Mucosa of descending colon (tissue), 3 donors: Measurements from ENCODE around the gene MELK. TPM values are rescaled to one million over a fixed set of nuclear protein-coding genes. Genes with fewer than 3 reads are reported as not detected.

Source experiments
- ATAC-seq: fragments of 200-7000 bp; cut with Tn5 transposase; one replicate; pipeline ENCODE4 v1.9.1; 2020; ENCODE audit warnings: mild to moderate bottlenecking, moderate library complexity
- DNase-seq, 3 donors: peaks; one replicate each; pipeline ENCODE4 v3.0.0-alpha.2; 2020
- H3K36me3 ChIP-seq: fragments of 200-600 bp; one replicate; pipeline ENCODE4 v1.8.0; 2021; ENCODE audit warnings: low read depth, mild to moderate bottlenecking
- H3K4me1 ChIP-seq: fragments of 200-600 bp; one replicate; pipeline ENCODE4 v1.8.0; 2021; ENCODE audit warnings: low read depth, mild to moderate bottlenecking
- H3K4me3 ChIP-seq: fragments of 200-600 bp; one replicate; pipeline ENCODE4 v1.8.0; 2021; ENCODE audit warnings: mild to moderate bottlenecking
- H3K9me3 ChIP-seq: fragments of 200-600 bp; one replicate; pipeline ENCODE4 v1.8.0; 2021; ENCODE audit warnings: mild to moderate bottlenecking
- intact Hi-C, 2 donors: fragments of 100-400 bp; cut with DNase I in 1 of 2; cut with micrococcal nuclease in 1 of 2; formaldehyde crosslinking; loops; one replicate each; pipeline versions ENCODE4 v1.11.0 to v1.11.1; 2022; cut with DNase I, micrococcal nuclease
- total RNA-seq, 3 donors: library from RNA; stranded (reverse); fragmentation: NEBNext Ultra II Directional in 2 of 3; extraction: Animal tissue kit (Norgen Biotek cat#: 25700) in 2 of 3; gene quantifications; one replicate each; pipeline versions ENCODE4 v1.2.1 to v1.2.4, GENCODE V29; 2021 to 2023
- TF ChIP-seq, protein P1 (sequence below): fragments of 200-600 bp; IDR thresholded peaks from one replicate; pipeline ENCODE4 v1.8.0; 2022; ENCODE audit warnings: antibody characterized with exemption, mild to moderate bottlenecking
- donor health status: DM: no; HTN: no; CAD: no; lungs with moderate emphysema.
- donor health status: DM: no; HTN: no; CAD: no.
- donor health status: DM: no; HTN: yes; CAD: no.

Gene MELK
- total RNA-seq, 3 donors from 2014 or later, result 2.5 to 13.8 (median 4.5) TPM

DNA sequence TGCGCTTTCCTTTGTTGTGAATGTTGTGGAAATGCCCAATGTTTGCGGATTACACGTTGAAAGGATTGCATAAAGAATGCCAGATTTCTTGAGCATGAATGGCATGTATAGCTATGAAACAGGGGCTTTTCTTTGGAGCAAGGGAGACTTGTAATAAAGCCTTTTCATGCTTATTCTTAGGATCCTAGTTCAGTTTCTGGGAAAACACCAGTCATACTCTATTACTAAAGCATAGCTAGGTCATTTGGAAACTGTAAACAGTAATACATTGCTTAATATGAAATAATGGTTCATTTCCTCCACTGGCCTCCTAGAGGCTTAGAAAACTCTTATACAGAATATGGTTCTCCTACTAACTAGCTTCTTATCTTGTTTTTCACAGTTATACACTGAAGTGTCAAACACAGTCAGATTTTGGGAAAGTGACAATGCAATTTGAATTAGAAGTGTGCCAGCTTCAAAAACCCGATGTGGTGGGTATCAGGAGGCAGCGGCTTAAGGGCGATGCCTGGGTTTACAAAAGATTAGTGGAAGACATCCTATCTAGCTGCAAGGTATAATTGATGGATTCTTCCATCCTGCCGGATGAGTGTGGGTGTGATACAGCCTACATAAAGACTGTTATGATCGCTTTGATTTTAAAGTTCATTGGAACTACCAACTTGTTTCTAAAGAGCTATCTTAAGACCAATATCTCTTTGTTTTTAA, 104.2 kb downstream of the MELK start:
- TF ChIP-seq, protein P1, sequence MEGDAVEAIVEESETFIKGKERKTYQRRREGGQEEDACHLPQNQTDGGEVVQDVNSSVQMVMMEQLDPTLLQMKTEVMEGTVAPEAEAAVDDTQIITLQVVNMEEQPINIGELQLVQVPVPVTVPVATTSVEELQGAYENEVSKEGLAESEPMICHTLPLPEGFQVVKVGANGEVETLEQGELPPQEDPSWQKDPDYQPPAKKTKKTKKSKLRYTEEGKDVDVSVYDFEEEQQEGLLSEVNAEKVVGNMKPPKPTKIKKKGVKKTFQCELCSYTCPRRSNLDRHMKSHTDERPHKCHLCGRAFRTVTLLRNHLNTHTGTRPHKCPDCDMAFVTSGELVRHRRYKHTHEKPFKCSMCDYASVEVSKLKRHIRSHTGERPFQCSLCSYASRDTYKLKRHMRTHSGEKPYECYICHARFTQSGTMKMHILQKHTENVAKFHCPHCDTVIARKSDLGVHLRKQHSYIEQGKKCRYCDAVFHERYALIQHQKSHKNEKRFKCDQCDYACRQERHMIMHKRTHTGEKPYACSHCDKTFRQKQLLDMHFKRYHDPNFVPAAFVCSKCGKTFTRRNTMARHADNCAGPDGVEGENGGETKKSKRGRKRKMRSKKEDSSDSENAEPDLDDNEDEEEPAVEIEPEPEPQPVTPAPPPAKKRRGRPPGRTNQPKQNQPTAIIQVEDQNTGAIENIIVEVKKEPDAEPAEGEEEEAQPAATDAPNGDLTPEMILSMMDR, result no peak
- Histone ChIP-seq H3K4me3 (no peak overlapping the region), H3K36me3 (no peaks in the 10 kb centered on the region), H3K4me1 (no peaks in the 10 kb centered on the region), H3K9me3 (peaks cover 6% of the 10 kb centered on the region)
- DNase-seq (no peak), ATAC-seq (no peak)
- intact Hi-C loops, result no loop called here

DNA sequence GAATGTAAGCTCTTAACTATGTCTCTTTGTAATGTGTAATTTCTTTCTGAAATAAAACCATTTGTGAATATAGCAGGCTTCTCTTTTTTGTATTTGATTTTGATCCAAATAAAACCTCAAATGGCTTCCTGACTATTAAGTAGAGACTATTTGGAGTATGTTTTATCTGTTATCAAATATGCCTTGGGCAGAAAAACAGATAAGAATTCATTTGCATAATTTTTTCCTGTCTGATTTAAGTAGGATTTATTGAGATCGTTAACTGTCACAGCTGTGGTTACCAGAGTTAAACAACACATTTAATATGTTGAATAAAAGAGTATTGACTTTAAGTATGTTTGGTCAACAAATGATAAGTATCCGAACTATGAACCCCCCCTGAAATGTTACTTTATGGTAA, 104.9 kb downstream of the MELK start:
- TF ChIP-seq, protein P1, result no peak
- ATAC-seq, result no peak
- H3K4me3 ChIP-seq, result no peak overlapping the region
- peaks cover 6% of the 10 kb centered on the region for H3K9me3 ChIP-seq
- DNase-seq, result no peak
- H3K4me1 ChIP-seq, result no peaks in the 10 kb centered on the region
- intact Hi-C loops, result no loop called here
- H3K36me3 ChIP-seq, result no peaks in the 10 kb centered on the region

DNA sequence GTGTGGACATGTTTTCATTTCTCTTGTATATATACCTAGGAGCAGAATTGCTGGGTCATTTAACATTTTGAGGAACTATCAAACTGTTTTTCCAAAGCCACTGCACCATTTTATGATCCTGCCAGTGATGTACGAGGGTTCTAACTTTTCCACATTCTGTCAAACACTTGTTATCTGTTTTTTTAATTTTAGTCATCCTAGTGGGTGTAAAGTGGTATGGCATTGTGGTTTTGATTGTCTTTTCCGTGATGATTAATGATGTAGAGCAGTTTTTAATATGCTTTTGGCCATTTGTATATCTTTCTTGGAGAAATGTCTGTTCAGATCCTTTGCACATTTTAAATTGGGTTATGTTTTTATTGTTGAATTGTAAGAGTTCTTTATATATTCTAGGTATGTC, 107.0 kb downstream of the MELK start:
- TF ChIP-seq, protein P1, result no peak
- DNase-seq (no peak), ATAC-seq (no peak)
- Histone ChIP-seq H3K9me3 (peaks cover 6% of the 10 kb centered on the region), H3K4me3 (no peak overlapping the region), H3K4me1 (no peaks in the 10 kb centered on the region), H3K36me3 (no peaks in the 10 kb centered on the region)
- intact Hi-C loops, result no loop called here

DNA sequence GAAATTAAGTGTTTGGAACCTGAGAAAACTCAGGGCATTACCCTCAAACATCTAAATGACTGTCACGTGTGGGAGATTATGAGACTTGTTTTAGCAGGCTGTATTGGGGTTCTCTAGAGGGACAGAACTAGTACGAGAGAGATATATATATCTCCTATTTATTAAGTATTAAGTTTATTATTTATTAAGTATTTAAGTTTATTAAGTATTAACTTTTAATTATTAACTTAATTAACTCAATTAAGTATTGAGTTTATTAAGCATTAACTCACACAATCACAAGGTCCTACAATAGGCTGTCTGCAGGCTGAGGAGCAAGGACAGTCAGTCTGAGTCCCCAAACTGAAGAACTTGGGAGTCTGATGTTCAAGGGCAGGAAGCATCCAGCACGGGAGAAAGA, 113.8 kb downstream of the MELK start:
- Histone ChIP-seq H3K9me3 (peaks cover 4% of the 10 kb centered on the region), H3K4me3 (no peak overlapping the region), H3K4me1 (no peaks in the 10 kb centered on the region), H3K36me3 (no peaks in the 10 kb centered on the region)
- intact Hi-C loops, result no loop called here
- ATAC-seq, result no peak
- no peak for DNase-seq
- TF ChIP-seq, protein P1, result no peak

DNA sequence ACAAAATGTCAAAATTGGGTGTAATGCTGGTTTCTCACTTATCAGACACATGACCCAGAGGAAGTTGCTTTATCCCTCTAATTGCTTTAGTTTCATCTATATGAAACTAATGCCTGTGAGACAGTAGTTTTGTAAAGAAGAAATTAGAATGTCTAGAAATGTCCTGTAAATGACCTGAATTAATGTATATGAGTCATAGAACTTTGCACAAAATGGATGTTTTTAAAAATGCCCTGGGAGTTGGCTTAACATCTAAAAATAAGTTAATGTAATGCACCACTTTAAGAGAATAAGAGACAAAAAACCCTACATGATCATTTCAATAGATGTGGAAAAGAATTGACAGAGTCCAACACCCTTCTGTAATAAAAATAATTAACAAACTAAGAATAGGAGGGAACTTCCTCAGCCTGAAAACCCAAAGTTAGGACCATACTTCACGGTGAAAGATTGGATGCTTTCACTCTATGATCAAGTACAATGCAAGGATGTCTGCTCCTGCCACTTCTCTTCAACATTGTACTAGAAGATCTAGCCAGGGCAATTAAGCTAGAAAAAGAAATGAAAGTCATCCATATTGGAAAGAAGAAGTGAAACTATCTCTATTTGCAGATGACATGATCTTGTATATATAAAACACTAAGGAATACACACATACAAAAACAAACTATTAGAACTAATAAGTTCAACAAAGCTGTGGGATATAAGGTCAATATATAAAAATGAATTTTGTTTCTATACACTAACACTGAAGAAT, 117.9 kb downstream of the MELK start:
- Histone ChIP-seq H3K4me1 (no peaks in the 10 kb centered on the region), H3K9me3 (no peaks in the 10 kb centered on the region), H3K4me3 (no peak overlapping the region), H3K36me3 (no peaks in the 10 kb centered on the region)
- ATAC-seq (no peak), DNase-seq (no peak)
- TF ChIP-seq, protein P1, result no peak
- intact Hi-C loops, result no loop called here
